ENCODE data around the gene DAGLB. TPM values are rescaled to one million over a fixed set of nuclear protein-coding genes. Genes with fewer than 3 reads are reported as not detected.

The DAGLB gene
- total and polyA plus RNA-seq, 2 of the 8 experiments (the other 6 are each of a cell fraction or from before 2014, with no cell fraction given): 27.0 to 39.6 TPM

DNA sequence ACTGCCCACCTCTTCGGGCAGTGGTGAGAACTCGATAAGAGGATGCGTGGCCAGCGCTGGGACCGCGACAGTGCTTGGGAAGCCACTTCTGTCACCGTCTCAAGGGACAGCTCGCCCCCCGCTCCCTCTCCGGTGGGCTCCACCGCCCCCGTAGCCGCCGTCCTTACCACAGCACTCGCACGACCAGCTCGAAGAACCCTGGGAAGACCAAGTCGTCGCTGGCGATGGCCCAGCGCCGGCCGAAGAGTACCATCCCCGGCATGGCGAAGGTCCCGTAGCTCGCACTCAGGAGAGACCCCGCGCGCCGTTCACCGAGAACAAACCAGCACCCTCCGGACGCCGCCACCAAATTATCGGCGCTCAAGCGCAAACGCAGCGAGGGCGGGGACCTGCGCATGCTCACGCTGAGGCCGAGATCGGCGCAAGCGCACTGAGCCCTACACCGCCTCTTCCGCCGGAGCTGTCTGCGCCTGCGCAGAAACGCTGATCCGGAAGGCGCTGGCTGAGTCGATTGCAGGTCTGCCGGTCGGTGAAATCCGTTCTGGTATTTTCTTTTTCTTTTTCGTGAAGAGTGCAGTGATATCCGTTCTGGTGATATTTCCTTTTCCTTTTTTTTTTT lies at the start of gene DAGLB (continued):
- TF ChIP-seq, protein P1, sequence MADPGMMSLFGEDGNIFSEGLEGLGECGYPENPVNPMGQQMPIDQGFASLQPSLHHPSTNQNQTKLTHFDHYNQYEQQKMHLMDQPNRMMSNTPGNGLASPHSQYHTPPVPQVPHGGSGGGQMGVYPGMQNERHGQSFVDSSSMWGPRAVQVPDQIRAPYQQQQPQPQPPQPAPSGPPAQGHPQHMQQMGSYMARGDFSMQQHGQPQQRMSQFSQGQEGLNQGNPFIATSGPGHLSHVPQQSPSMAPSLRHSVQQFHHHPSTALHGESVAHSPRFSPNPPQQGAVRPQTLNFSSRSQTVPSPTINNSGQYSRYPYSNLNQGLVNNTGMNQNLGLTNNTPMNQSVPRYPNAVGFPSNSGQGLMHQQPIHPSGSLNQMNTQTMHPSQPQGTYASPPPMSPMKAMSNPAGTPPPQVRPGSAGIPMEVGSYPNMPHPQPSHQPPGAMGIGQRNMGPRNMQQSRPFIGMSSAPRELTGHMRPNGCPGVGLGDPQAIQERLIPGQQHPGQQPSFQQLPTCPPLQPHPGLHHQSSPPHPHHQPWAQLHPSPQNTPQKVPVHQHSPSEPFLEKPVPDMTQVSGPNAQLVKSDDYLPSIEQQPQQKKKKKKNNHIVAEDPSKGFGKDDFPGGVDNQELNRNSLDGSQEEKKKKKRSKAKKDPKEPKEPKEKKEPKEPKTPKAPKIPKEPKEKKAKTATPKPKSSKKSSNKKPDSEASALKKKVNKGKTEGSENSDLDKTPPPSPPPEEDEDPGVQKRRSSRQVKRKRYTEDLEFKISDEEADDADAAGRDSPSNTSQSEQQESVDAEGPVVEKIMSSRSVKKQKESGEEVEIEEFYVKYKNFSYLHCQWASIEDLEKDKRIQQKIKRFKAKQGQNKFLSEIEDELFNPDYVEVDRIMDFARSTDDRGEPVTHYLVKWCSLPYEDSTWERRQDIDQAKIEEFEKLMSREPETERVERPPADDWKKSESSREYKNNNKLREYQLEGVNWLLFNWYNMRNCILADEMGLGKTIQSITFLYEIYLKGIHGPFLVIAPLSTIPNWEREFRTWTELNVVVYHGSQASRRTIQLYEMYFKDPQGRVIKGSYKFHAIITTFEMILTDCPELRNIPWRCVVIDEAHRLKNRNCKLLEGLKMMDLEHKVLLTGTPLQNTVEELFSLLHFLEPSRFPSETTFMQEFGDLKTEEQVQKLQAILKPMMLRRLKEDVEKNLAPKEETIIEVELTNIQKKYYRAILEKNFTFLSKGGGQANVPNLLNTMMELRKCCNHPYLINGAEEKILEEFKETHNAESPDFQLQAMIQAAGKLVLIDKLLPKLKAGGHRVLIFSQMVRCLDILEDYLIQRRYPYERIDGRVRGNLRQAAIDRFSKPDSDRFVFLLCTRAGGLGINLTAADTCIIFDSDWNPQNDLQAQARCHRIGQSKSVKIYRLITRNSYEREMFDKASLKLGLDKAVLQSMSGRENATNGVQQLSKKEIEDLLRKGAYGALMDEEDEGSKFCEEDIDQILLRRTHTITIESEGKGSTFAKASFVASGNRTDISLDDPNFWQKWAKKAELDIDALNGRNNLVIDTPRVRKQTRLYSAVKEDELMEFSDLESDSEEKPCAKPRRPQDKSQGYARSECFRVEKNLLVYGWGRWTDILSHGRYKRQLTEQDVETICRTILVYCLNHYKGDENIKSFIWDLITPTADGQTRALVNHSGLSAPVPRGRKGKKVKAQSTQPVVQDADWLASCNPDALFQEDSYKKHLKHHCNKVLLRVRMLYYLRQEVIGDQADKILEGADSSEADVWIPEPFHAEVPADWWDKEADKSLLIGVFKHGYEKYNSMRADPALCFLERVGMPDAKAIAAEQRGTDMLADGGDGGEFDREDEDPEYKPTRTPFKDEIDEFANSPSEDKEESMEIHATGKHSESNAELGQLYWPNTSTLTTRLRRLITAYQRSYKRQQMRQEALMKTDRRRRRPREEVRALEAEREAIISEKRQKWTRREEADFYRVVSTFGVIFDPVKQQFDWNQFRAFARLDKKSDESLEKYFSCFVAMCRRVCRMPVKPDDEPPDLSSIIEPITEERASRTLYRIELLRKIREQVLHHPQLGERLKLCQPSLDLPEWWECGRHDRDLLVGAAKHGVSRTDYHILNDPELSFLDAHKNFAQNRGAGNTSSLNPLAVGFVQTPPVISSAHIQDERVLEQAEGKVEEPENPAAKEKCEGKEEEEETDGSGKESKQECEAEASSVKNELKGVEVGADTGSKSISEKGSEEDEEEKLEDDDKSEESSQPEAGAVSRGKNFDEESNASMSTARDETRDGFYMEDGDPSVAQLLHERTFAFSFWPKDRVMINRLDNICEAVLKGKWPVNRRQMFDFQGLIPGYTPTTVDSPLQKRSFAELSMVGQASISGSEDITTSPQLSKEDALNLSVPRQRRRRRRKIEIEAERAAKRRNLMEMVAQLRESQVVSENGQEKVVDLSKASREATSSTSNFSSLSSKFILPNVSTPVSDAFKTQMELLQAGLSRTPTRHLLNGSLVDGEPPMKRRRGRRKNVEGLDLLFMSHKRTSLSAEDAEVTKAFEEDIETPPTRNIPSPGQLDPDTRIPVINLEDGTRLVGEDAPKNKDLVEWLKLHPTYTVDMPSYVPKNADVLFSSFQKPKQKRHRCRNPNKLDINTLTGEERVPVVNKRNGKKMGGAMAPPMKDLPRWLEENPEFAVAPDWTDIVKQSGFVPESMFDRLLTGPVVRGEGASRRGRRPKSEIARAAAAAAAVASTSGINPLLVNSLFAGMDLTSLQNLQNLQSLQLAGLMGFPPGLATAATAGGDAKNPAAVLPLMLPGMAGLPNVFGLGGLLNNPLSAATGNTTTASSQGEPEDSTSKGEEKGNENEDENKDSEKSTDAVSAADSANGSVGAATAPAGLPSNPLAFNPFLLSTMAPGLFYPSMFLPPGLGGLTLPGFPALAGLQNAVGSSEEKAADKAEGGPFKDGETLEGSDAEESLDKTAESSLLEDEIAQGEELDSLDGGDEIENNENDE (IDR thresholded peaks at IDR 0.05; ENCODE audit: insufficient replicate concordance, low read length): no peak
- TF ChIP-seq RFX5 (IDR thresholded peaks at IDR 0.05; ENCODE audit: borderline replicate concordance, low read depth, low read length) (no peak; the same call in 1 of the 2 replicates), BRCA1 (IDR thresholded peaks at IDR 0.05; ENCODE audit: low read depth, low read length) (no peak), CHD1 (IDR thresholded peaks at IDR 0.05; ENCODE audit: low read depth, low read length) (no peak), ASH2L (IDR thresholded peaks at IDR 0.05; ENCODE audit: low read length) (peak; percentile 69), POLR2AphosphoS5 (IDR thresholded peaks at IDR 0.05; ENCODE audit: low read depth, low read length) (peak; percentile 85), POU5F1 (IDR thresholded peaks at IDR 0.05; ENCODE audit: low read depth, low read length) (no peak), CBX8 (IDR thresholded peaks at IDR 0.05; ENCODE audit: borderline replicate concordance, low read depth, low read length) (no peak)
- TF ChIP-seq, protein P2, sequence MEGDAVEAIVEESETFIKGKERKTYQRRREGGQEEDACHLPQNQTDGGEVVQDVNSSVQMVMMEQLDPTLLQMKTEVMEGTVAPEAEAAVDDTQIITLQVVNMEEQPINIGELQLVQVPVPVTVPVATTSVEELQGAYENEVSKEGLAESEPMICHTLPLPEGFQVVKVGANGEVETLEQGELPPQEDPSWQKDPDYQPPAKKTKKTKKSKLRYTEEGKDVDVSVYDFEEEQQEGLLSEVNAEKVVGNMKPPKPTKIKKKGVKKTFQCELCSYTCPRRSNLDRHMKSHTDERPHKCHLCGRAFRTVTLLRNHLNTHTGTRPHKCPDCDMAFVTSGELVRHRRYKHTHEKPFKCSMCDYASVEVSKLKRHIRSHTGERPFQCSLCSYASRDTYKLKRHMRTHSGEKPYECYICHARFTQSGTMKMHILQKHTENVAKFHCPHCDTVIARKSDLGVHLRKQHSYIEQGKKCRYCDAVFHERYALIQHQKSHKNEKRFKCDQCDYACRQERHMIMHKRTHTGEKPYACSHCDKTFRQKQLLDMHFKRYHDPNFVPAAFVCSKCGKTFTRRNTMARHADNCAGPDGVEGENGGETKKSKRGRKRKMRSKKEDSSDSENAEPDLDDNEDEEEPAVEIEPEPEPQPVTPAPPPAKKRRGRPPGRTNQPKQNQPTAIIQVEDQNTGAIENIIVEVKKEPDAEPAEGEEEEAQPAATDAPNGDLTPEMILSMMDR (IDR thresholded peaks at IDR 0.05; ENCODE audit: control extremely low read depth in 1 of 3, insufficient read depth in 1 of 3, low read depth in 1 of 3, low read length in 3 of 3): no peak
